Kidney (tissue), 14 donors: ENCODE data around the gene EP400. TPM values are rescaled to one million over a fixed set of nuclear protein-coding genes. Genes with fewer than 3 reads are reported as not detected.

Experiments used
- DNase-seq, 5 donors: peaks; one replicate each; pipeline ENCODE4 v3.0.0-alpha.2; 2013 to 2020
- FAIRE-seq: peaks from 2 replicates; lab custom pipeline; 2012; peaks lifted over from hg19 to GRCh38; lab: Jason Lieb, UNC
- H3K27ac ChIP-seq, 2 donors: one replicate each; pipeline ENCODE4 v1.7.0; 2013; ENCODE audit warnings: low read depth in 2 of 2, low read length in 2 of 2, inconsistent platforms in 1 of 2
- H3K27me3 ChIP-seq: one replicate; pipeline ENCODE4 v1.7.1; 2013; ENCODE audit warnings: low read length, inconsistent platforms; ENCODE audit not compliant: control insufficient read depth, insufficient read depth
- H3K36me3 ChIP-seq, 3 donors: one replicate each; pipeline versions ENCODE4 v1.7.0 to v1.7.1; 2013; ENCODE audit warnings: low read length in 3 of 3, control low read depth in 1 of 3, inconsistent platforms in 1 of 3; ENCODE audit not compliant: insufficient read depth in 3 of 3, control insufficient read depth in 2 of 3
- H3K4me1 ChIP-seq, 3 donors: one replicate each; pipeline versions ENCODE4 v1.7.0 to v1.7.1; 2013; ENCODE audit warnings: low read length in 3 of 3, inconsistent platforms in 1 of 3, low read depth in 1 of 3; ENCODE audit not compliant: control insufficient read depth in 2 of 3, insufficient read depth in 2 of 3
- H3K4me3 ChIP-seq, 3 donors: one replicate each; pipeline versions ENCODE4 v1.7.0 to v1.8.1; 2013; ENCODE audit warnings: low read length in 3 of 3, control low read depth in 1 of 3, inconsistent platforms in 1 of 3
- H3K9ac ChIP-seq, 3 donors: one replicate each; pipeline versions ENCODE4 v1.7.0 to v1.7.1; 2013; ENCODE audit warnings: low read length in 3 of 3, control low read depth in 1 of 3, inconsistent platforms in 1 of 3
- H3K9me3 ChIP-seq, 3 donors: one replicate each; pipeline versions ENCODE4 v1.7.0 to v1.7.1; 2013; ENCODE audit warnings: low read length in 3 of 3, control low read depth in 1 of 3, inconsistent platforms in 1 of 3; ENCODE audit not compliant: control insufficient read depth in 2 of 3, insufficient read depth in 1 of 3
- intact Hi-C: fragments of 100-400 bp; cut with DNase I; formaldehyde crosslinking; loops from one replicate; pipeline ENCODE4 v1.11.1; 2022
- polyA plus RNA-seq: library from polyadenylated mRNA; stranded (reverse); fragments of 350-450 nt; fragmentation: Illumina TruSeq; extraction: RNeasy Lipid Tissue Mini Kit (QIAGEN cat#74804); gene quantifications from one replicate; pipeline ENCODE4 v1.2.3, GENCODE V29; 2014; ENCODE audit warnings: low read depth, low replicate concordance; ENCODE audit not compliant: insufficient read depth
- total RNA-seq: library from RNA; stranded (reverse); fragmentation: NEBNext Ultra II Directional; extraction: Animal tissue kit (Norgen Biotek cat#: 25700); gene quantifications from one replicate; pipeline ENCODE4 v1.2.1, GENCODE V29; 2021
- TF ChIP-seq, protein P1 (sequence below): IDR thresholded peaks from 3 replicates; pipeline ENCODE4 v1.5.1; 2012; ENCODE audit warnings: mild to moderate bottlenecking, moderate library complexity, borderline replicate concordance; ENCODE audit not compliant: insufficient read depth; ENCODE audit errors: extremely low read depth
- donor health status: control.
- donor health status: control.
- donor health status: control.
- donor health status: control.
- donor health status: control.
- donor health status: DM: yes; HTN: yes; CAD: no.
- donor health status: Normal renal cell carcinoma (clear cell type).

Gene EP400
- total and polyA plus RNA-seq, 2 donors from 2014 or later = 7.5 to 44.7 TPM

- no peak overlapping the region for H3K4me3 ChIP-seq
- H3K36me3 ChIP-seq = peaks cover 2 to 35% (median 18%) of the 10 kb centered on the region in 3 donors
- no peaks in the 10 kb centered on the region for H3K27me3 ChIP-seq
- no peaks in the 10 kb centered on the region for H3K4me1 ChIP-seq
- no peaks in the 10 kb centered on the region for H3K9me3 ChIP-seq
- TF ChIP-seq, protein P1, sequence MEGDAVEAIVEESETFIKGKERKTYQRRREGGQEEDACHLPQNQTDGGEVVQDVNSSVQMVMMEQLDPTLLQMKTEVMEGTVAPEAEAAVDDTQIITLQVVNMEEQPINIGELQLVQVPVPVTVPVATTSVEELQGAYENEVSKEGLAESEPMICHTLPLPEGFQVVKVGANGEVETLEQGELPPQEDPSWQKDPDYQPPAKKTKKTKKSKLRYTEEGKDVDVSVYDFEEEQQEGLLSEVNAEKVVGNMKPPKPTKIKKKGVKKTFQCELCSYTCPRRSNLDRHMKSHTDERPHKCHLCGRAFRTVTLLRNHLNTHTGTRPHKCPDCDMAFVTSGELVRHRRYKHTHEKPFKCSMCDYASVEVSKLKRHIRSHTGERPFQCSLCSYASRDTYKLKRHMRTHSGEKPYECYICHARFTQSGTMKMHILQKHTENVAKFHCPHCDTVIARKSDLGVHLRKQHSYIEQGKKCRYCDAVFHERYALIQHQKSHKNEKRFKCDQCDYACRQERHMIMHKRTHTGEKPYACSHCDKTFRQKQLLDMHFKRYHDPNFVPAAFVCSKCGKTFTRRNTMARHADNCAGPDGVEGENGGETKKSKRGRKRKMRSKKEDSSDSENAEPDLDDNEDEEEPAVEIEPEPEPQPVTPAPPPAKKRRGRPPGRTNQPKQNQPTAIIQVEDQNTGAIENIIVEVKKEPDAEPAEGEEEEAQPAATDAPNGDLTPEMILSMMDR = no peak
- no peak overlapping the region for H3K27ac ChIP-seq
- FAIRE-seq (no peak), DNase-seq (no peak)
- intact Hi-C loops = no loop called here
- no peak overlapping the region for H3K9ac ChIP-seq
These were observed 167.2 kb downstream of the EP400 start for GRCh38 chr12:132116709-132117557.

GRCh38 chr12:132117558-132117875, 167.8 kb downstream of the EP400 start:
- no peak overlapping the region for H3K9ac ChIP-seq
- TF ChIP-seq, protein P1 = no peak
- H3K9me3 ChIP-seq = no peaks in the 10 kb centered on the region
- H3K27me3 ChIP-seq = no peaks in the 10 kb centered on the region
- no peak overlapping the region for H3K4me3 ChIP-seq
- FAIRE-seq (no peak), DNase-seq (no peak)
- intact Hi-C loops = no loop called here
- H3K27ac ChIP-seq = no peak overlapping the region
- peaks cover 2 to 39% (median 21%) of the 10 kb centered on the region in 3 donors for H3K36me3 ChIP-seq
- H3K4me1 ChIP-seq = no peaks in the 10 kb centered on the region

DNA sequence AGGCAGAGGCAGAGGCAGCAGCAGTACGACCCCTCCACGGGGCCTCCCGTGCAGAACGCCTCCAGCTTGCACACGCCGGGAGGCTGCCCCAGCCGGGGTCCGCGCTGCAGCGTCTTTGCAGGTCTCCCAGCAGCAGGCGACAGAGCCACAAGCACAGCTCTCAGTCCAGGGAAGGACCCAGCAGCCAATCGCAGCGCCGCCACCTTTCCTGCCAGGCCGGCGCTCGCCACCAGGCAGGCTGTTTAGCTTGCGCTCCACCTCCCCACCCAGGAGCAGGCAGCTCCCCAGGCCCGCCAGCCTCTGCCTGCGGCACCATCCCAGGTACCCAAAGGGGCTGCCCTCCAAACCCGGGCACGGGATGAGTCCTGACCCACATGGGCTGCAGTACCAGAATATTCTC, 169.1 kb downstream of the EP400 start:
- Histone ChIP-seq H3K27ac (no peak overlapping the region), H3K9ac (no peak overlapping the region), H3K4me3 (no peak overlapping the region), H3K9me3 (no peaks in the 10 kb centered on the region), H3K36me3 (peaks cover 3 to 39% (median 21%) of the 10 kb centered on the region in 3 donors), H3K4me1 (no peaks in the 10 kb centered on the region), H3K27me3 (no peaks in the 10 kb centered on the region)
- FAIRE-seq (no peak), DNase-seq (peak in 1 of 5 donors; percentile 10)
- TF ChIP-seq, protein P1 = no peak
- intact Hi-C loops = no loop called here

DNA sequence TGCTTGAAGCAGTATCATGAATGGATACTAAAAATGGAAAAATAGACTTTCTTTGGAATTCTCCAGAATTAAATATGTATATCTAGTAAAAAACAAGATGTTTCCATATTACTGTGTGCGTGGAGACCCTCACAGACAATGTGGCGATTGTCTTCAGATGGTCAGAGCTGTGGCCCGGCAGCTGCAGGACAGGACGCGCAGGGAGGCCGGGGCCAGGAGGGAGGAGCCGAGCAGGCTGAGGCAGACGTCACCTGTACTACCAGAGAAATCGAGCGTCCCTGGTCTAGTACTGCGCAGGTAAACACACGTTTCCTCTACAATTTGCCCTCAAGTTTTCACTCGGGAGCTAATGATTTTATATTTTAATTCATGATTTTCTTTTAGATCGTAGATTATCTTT, 171.5 kb downstream of the EP400 start:
- H3K27ac ChIP-seq = no peak overlapping the region
- H3K36me3 ChIP-seq = peaks cover 2 to 26% (median 13%) of the 10 kb centered on the region in 3 donors
- H3K4me1 ChIP-seq = no peaks in the 10 kb centered on the region
- no peak overlapping the region for H3K4me3 ChIP-seq
- DNase-seq (no peak), FAIRE-seq (no peak)
- no peak overlapping the region for H3K9ac ChIP-seq
- H3K27me3 ChIP-seq = no peaks in the 10 kb centered on the region
- TF ChIP-seq, protein P1 = no peak
- H3K9me3 ChIP-seq = no peaks in the 10 kb centered on the region
- intact Hi-C loops = no loop called here
